GM12892 (cell line): Measurements from ENCODE around the gene ZNF436.

ENCODE experiments used
- POLR2A ChIP-seq: IDR thresholded peaks from 2 replicates; pipeline ENCODE4 v1.6.1; 2011; ENCODE audit warnings: low read depth, low read length, control low read depth
- POLR2AphosphoS5 ChIP-seq: IDR thresholded peaks from 2 replicates; pipeline ENCODE4 v1.6.1; 2011; ENCODE audit warnings: low read depth, low read length, control low read depth

DNA sequence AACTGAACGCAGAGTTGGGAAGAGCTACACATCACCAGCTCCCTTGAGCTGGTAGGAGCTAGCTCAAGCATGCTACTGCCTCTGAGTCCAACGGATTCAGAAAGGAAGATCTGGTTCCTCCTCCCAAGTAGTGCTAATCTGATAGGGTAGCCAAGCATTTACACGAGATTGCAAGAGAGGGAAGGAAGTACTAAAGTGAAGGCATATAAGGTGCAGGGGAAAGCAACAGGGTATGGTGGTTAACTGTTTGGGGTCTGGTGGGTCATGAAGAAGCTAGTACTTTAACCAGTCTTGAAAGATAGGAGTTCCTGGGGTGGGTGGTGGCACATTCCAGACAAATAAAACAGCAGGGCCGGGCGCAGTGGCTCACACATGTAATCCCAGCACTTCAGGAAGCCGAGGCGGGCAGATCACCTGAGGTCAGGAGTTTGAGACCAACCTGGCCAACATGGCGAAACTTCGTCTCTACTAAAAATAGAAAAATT lies 20.2 kb upstream of the ZNF436 start:
- no peak for TF ChIP-seq POLR2AphosphoS5
- TF ChIP-seq POLR2A, result no peak
